ENCODE results near the gene ZBTB9. TPM values are rescaled to one million over a fixed set of nuclear protein-coding genes. Genes with fewer than 3 reads are reported as not detected.

Gene ZBTB9
- total and polyA plus RNA-seq, 3 experiments from 2014 or later: 9.1 to 16.5 (median 16.4) TPM

- H3K27ac ChIP-seq (ENCODE audit: low read depth, low read length): peak within 1 kb of the TSS; percentile 95
- Mint-ChIP-seq H3K9me3 (peaks cover 0 to 2% (median 0%) of the 10 kb centered on the region in 5 donors), H3K4me3 (peak within 1 kb of the TSS; percentile 85 to 94 (median 91)), H3K36me3 (peaks cover 5 to 45% (median 6%) of the 10 kb centered on the region in 3 donors), H3K4me1 (peaks cover 46 to 56% (median 52%) of the 10 kb centered on the region in 3 donors), H3K27ac (peak within 1 kb of the TSS; percentile 94 to 100 (median 98)), H3K27me3 (no peaks in the 10 kb centered on the region)
- H3K4me3 ChIP-seq (ENCODE audit: low read length): peak within 1 kb of the TSS; percentile 95
- ChIA-PET POLR2A (interaction anchor here (0.5 to 3.2 kb wide), 11 partner anchors 8 to 439 kb away, joined by 3 to 13 read pairs (median 5); partner anchors contain the start of genes B3GALT4 and ZBTB9), CTCF (interaction anchor here (1.1 to 3.6 kb wide), 4 partner anchors 14 to 134 kb away, joined by 3 to 10 read pairs (median 3); partner anchors contain the start of gene B3GALT4)
- DNase-seq: peak in 3 of 5 donors; percentile 81 to 90 (median 88)
- no peaks in the 10 kb centered on the region for H3K9me3 ChIP-seq (ENCODE audit: low read length)
- peaks cover 30% of the 10 kb centered on the region for H3K36me3 ChIP-seq (ENCODE audit: insufficient read depth, low read length)
- H3K27me3 ChIP-seq (ENCODE audit: insufficient read depth, low read length, poor library complexity, severe bottlenecking): no peaks in the 10 kb centered on the region
- peaks cover 47% of the 10 kb centered on the region for H3K4me1 ChIP-seq (ENCODE audit: insufficient read depth, low read length)
These were observed 43.4 kb upstream of the ZBTB9 start, which contains the start of gene PHF1 for GRCh38 chr6:33410711-33411631. Gene PHF1 (plus strand): TSS chr6:33411014. CDS start chr6:33412264, 1,250 bp downstream.

DNA sequence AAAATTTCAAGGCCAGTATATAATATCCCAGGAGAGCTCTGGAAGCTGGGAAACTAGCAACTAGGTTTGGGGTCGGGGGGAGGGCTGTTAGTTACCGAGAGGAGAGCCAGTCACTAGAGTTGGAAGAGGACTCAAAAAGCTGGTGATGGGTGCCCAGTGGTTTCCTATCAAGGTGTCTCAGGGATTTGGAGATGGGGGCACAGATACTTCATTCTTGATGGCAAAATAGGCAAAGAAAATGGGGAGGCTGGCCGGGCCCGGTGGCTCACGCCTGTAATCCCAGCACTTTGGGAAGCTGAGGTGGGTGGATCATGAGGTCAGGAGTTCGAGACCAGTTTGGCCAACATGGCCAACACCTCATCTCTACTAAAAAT is 42.8 kb upstream of the ZBTB9 start:
- peak in 1 of 5 donors; percentile 44 for DNase-seq
- peaks cover 5 to 52% (median 8%) of the 10 kb centered on the region in 3 donors for H3K36me3 Mint-ChIP-seq
- H3K4me1 Mint-ChIP-seq: peaks cover 53 to 61% (median 57%) of the 10 kb centered on the region in 3 donors
- ChIA-PET CTCF (interaction anchor here (1.4 kb wide), 2 partner anchors 14 to 135 kb away, joined by 3 read pairs; partner anchors contain the start of gene B3GALT4), POLR2A (interaction anchor here (0.6 to 3.2 kb wide), 5 partner anchors 14 to 159 kb away, joined by 4 to 13 read pairs (median 9); partner anchors contain the start of genes B3GALT4 and ZBTB9)
- no peaks in the 10 kb centered on the region for H3K9me3 ChIP-seq (ENCODE audit: low read length)
- no peaks in the 10 kb centered on the region for H3K27me3 Mint-ChIP-seq
- H3K4me3 ChIP-seq (ENCODE audit: low read length): peak overlapping the region; percentile 95
- H3K4me3 Mint-ChIP-seq: peak overlapping the region; percentile 85 to 94 (median 91)
- peak overlapping the region; percentile 87 for H3K27ac ChIP-seq (ENCODE audit: low read depth, low read length)
- H3K4me1 ChIP-seq (ENCODE audit: insufficient read depth, low read length): peaks cover 53% of the 10 kb centered on the region
- peak overlapping the region; percentile 88 to 100 (median 95) for H3K27ac Mint-ChIP-seq
- peaks cover 0 to 2% (median 0%) of the 10 kb centered on the region in 5 donors for H3K9me3 Mint-ChIP-seq
- H3K27me3 ChIP-seq (ENCODE audit: insufficient read depth, low read length, poor library complexity, severe bottlenecking): no peaks in the 10 kb centered on the region
- H3K36me3 ChIP-seq (ENCODE audit: insufficient read depth, low read length): peaks cover 33% of the 10 kb centered on the region

- CTCF ChIA-PET: interaction anchor here (1.4 kb wide), 2 partner anchors 13 to 135 kb away, joined by 3 read pairs; partner anchors contain the start of gene B3GALT4
- peaks cover 0 to 2% (median 0%) of the 10 kb centered on the region in 5 donors for H3K9me3 Mint-ChIP-seq
- peak overlapping the region; percentile 85 to 94 (median 91) for H3K4me3 Mint-ChIP-seq
- Histone ChIP-seq H3K4me3 (ENCODE audit: low read length) (no peak overlapping the region), H3K27me3 (ENCODE audit: insufficient read depth, low read length, poor library complexity, severe bottlenecking) (no peaks in the 10 kb centered on the region), H3K4me1 (ENCODE audit: insufficient read depth, low read length) (peaks cover 61% of the 10 kb centered on the region), H3K27ac (ENCODE audit: low read depth, low read length) (no peak overlapping the region), H3K9me3 (ENCODE audit: low read length) (no peaks in the 10 kb centered on the region), H3K36me3 (ENCODE audit: insufficient read depth, low read length) (peaks cover 33% of the 10 kb centered on the region)
- H3K4me1 Mint-ChIP-seq: peaks cover 60 to 69% (median 64%) of the 10 kb centered on the region in 3 donors
- H3K27ac Mint-ChIP-seq: peak overlapping the region; percentile 72 to 100 (median 94)
- POLR2A ChIA-PET: interaction anchor here (0.6 to 3.2 kb wide), 4 partner anchors 13 to 158 kb away, joined by 4 to 13 read pairs (median 8); partner anchors contain the start of gene B3GALT4
- peak in 1 of 5 donors; percentile 46 for DNase-seq
- peaks cover 5 to 57% (median 10%) of the 10 kb centered on the region in 3 donors for H3K36me3 Mint-ChIP-seq
- H3K27me3 Mint-ChIP-seq: no peaks in the 10 kb centered on the region
These were observed 42.0 kb upstream of the ZBTB9 start for GRCh38 chr6:33412140-33413009.

GRCh38 chr6:33413241-33414120 is 40.9 kb upstream of the ZBTB9 start:
- Histone ChIP-seq H3K9me3 (ENCODE audit: low read length) (no peaks in the 10 kb centered on the region), H3K36me3 (ENCODE audit: insufficient read depth, low read length) (peaks cover 33% of the 10 kb centered on the region), H3K27ac (ENCODE audit: low read depth, low read length) (no peak overlapping the region), H3K4me3 (ENCODE audit: low read length) (no peak overlapping the region), H3K27me3 (ENCODE audit: insufficient read depth, low read length, poor library complexity, severe bottlenecking) (no peaks in the 10 kb centered on the region), H3K4me1 (ENCODE audit: insufficient read depth, low read length) (peaks cover 66% of the 10 kb centered on the region)
- DNase-seq: peak in 1 of 5 donors; percentile 39
- Mint-ChIP-seq H3K27ac (peak overlapping the region in 7 of 8 donors; percentile 51 to 100 (median 84)), H3K9me3 (peaks cover 0 to 2% (median 0%) of the 10 kb centered on the region in 5 donors), H3K4me3 (peak overlapping the region; percentile 39 to 94 (median 84)), H3K36me3 (peaks cover 5 to 64% (median 10%) of the 10 kb centered on the region in 3 donors), H3K4me1 (peaks cover 68 to 77% (median 74%) of the 10 kb centered on the region in 3 donors), H3K27me3 (peaks cover 0 to 3% of the 10 kb centered on the region in 2 donors)
- ChIA-PET CTCF (interaction anchor here (0.7 kb wide), 1 partner anchor 18 kb away, joined by 3 read pairs; no protein-coding TSS in a partner anchor), POLR2A (no interaction called here)

DNA sequence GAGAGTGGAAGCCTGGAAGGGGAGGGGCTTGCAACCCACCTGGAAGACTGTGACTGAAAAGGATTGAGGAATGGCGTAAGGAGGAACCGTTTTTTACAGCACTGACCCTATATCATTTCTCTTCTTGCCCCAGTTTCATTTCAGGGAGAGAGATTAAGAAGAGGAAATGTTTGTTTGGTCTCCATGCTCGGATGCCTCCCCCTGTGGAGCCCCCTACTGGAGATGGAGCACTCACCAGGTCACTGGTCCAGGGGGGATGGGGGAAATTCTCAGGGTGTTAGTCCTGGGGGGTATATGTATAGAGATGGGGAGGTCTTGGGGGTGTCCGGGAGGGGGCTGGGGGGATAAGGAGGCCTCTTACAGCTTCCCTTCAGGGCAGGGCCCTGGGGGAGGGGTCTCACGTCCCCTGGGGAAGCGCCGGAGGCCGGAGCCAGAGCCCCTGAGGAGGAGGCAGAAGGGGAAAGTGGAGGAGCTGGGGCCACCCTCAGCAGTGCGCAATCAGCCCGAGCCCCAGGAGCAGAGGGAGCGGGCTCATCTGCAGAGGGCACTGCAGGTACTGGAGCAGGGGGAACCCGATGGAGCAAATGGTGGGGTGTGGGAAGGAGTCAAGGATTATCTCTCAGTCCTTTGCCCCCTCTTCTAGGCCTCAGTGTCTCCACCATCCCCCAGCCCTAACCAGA is 39.6 kb upstream of the ZBTB9 start:
- peaks cover 76 to 83% (median 79%) of the 10 kb centered on the region in 3 donors for H3K4me1 Mint-ChIP-seq
- ChIA-PET POLR2A (no interaction called here), CTCF (interaction anchor here (0.7 to 1.6 kb wide), 2 partner anchors 14 to 16 kb away, joined by 3 read pairs; no protein-coding TSS in a partner anchor)
- peak overlapping the region in 4 of 7 donors; percentile 5 to 90 (median 54) for H3K4me3 Mint-ChIP-seq
- H3K36me3 Mint-ChIP-seq: peaks cover 5 to 64% (median 10%) of the 10 kb centered on the region in 3 donors
- H3K4me3 ChIP-seq (ENCODE audit: low read length): no peak overlapping the region
- H3K27me3 Mint-ChIP-seq: peaks cover 0 to 3% of the 10 kb centered on the region in 2 donors
- DNase-seq: no peak
- H3K27me3 ChIP-seq (ENCODE audit: insufficient read depth, low read length, poor library complexity, severe bottlenecking): no peaks in the 10 kb centered on the region
- no peaks in the 10 kb centered on the region for H3K9me3 ChIP-seq (ENCODE audit: low read length)
- H3K27ac ChIP-seq (ENCODE audit: low read depth, low read length): no peak overlapping the region
- peaks cover 72% of the 10 kb centered on the region for H3K4me1 ChIP-seq (ENCODE audit: insufficient read depth, low read length)
- peaks cover 0 to 2% (median 0%) of the 10 kb centered on the region in 5 donors for H3K9me3 Mint-ChIP-seq
- peak overlapping the region in 7 of 8 donors; percentile 35 to 100 (median 72) for H3K27ac Mint-ChIP-seq
- peaks cover 33% of the 10 kb centered on the region for H3K36me3 ChIP-seq (ENCODE audit: insufficient read depth, low read length)

DNA sequence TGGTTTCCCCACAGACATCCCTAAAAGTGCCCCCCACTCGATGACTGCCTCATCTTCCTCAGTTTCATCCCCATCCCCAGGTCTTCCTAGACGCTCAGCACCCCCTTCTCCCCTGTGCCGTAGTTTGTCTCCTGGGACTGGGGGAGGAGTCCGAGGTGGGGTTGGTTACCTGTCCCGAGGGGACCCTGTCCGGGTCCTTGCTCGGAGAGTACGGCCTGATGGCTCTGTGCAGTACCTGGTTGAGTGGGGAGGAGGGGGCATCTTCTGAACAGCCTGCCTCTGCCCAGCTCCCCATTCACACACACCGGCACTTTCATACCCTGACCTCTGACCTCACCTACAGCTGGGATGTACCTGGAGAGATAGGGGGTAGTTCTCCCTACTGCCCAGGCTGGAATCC is 38.5 kb upstream of the ZBTB9 start:
- POLR2A ChIA-PET: no interaction called here
- H3K36me3 Mint-ChIP-seq: peaks cover 5 to 62% (median 10%) of the 10 kb centered on the region in 3 donors
- peak overlapping the region in 7 of 8 donors; percentile 26 to 100 (median 85) for H3K27ac Mint-ChIP-seq
- CTCF ChIA-PET: interaction anchor here (1.6 kb wide), 1 partner anchor 13 kb away, joined by 3 read pairs; no protein-coding TSS in a partner anchor
- peaks cover 70% of the 10 kb centered on the region for H3K4me1 ChIP-seq (ENCODE audit: insufficient read depth, low read length)
- H3K9me3 ChIP-seq (ENCODE audit: low read length): no peaks in the 10 kb centered on the region
- H3K4me3 ChIP-seq (ENCODE audit: low read length): no peak overlapping the region
- peaks cover 73 to 79% (median 77%) of the 10 kb centered on the region in 3 donors for H3K4me1 Mint-ChIP-seq
- no peak for DNase-seq
- H3K9me3 Mint-ChIP-seq: peaks cover 0 to 2% (median 0%) of the 10 kb centered on the region in 5 donors
- peak overlapping the region; percentile 6 to 85 (median 62) for H3K4me3 Mint-ChIP-seq
- no peak overlapping the region for H3K27ac ChIP-seq (ENCODE audit: low read depth, low read length)
- H3K27me3 Mint-ChIP-seq: peaks cover 0 to 3% of the 10 kb centered on the region in 2 donors
- peaks cover 33% of the 10 kb centered on the region for H3K36me3 ChIP-seq (ENCODE audit: insufficient read depth, low read length)
- H3K27me3 ChIP-seq (ENCODE audit: insufficient read depth, low read length, poor library complexity, severe bottlenecking): no peaks in the 10 kb centered on the region
